ENCODE data around the gene COLGALT1. TPM values are rescaled to one million over a fixed set of nuclear protein-coding genes. Genes with fewer than 3 reads are reported as not detected.
"Not testable (repeated sequence)": the region's sequence is repeated elsewhere in the genome, so short reads cannot be mapped to it uniquely, and the experiment has no call there.

The COLGALT1 gene
- total and polyA plus RNA-seq, 9 donors, result 42.1 to 97.0 (median 75.8) TPM

DNA sequence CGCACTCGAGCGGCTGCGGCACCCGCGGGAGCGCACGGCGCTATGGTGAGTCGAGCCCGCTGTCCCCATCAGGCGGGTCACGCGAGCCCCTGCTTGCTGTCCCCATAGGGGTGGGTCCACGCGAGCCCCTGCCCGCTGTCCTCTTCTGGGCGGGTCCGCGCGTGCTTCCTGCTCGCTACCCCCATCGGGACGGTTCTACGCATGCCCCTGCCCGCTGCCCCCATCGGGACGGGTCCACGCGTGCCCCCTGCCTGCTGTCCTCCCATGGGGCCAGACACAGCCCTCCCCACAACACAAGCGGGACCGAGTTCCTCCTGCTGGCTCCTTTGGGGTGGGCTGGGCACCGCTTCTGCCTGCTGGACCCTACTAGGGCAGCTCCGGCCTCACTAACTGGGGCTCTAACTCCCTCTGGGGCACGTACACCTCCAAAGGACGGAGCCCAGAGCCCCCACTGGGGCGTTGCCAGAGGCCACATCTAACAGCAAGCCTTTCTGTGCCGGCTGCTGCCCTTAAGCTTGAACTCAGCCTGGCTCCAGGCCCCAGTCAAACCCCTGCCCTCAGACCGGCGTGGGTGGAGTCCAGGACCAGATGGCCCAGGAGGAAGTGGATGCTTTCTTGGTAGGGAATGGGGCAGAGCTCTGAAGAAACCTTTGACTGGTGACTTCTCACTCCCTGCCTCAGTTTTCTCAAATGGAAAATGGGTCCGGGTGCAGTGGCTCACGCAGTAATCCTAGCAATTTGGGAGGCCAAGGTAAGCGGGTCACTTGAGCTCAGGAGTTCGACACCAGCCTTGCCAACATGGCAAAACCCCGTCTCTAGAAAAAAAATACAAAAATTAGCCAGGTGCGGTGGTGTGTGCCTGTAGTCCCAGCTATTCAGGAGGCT, 722 bp downstream of the COLGALT1 start:
- Histone ChIP-seq H3K9me3 (replicated peaks; ENCODE audit: control insufficient read depth, low read depth, low read length) (no peaks in the 10 kb centered on the region), H3K4me1 (ENCODE audit: control insufficient read depth, insufficient read depth, low read length) (peaks cover 33% of the 10 kb centered on the region)
- peak; percentile 74 for DNase-seq

DNA sequence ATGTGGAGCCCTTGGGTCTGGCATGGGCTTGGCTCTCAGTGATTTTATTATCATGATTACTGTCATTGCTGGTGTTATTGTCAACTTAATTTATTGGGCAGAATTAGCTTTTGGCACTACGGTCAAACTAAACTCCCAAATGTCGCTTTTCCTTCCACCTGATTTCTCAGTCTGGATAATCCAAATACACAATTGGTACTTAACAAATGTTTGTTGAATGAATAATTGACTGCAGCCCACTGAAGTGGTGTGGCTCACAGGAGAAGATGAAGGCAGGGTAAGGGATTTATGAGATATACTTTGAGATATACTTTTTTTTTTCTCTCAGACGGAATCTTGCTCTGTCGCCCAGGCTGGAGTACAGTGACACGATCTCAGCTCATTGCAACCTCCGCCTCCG, 1.5 kb downstream of the COLGALT1 start:
- no peak overlapping the region for H3K27ac ChIP-seq (ENCODE audit: low read length)
- H3K4me3 ChIP-seq (ENCODE audit: low read length), result no peak overlapping the region
- WGBS (ENCODE audit: insufficient coverage), result 81% methylated on average over 4 of the region's 7 CpGs
- H3K27me3 ChIP-seq (ENCODE audit: control insufficient read depth, insufficient read depth, low read length), result no peaks in the 10 kb centered on the region
- peaks cover 32% of the 10 kb centered on the region for H3K36me3 ChIP-seq (ENCODE audit: control insufficient read depth, insufficient read depth, low read length)
- no peaks in the 10 kb centered on the region for H3K9me3 ChIP-seq (replicated peaks; ENCODE audit: control insufficient read depth, low read depth, low read length)
- peaks cover 33% of the 10 kb centered on the region for H3K4me1 ChIP-seq (ENCODE audit: control insufficient read depth, insufficient read depth, low read length)
- no peak for DNase-seq

More for the DNA sequence above, 722 bp downstream of the COLGALT1 start:
- H3K36me3 ChIP-seq (ENCODE audit: control insufficient read depth, insufficient read depth, low read length), result peaks cover 31% of the 10 kb centered on the region
- H3K27ac ChIP-seq (ENCODE audit: low read length), result peak overlapping the region; percentile 85
- H3K4me3 ChIP-seq (ENCODE audit: low read length), result peak overlapping the region; percentile 94
- H3K27me3 ChIP-seq (ENCODE audit: control insufficient read depth, insufficient read depth, low read length), result no peaks in the 10 kb centered on the region
- 5% methylated on average over 43 of the region's 46 CpGs for WGBS (ENCODE audit: insufficient coverage)

DNA sequence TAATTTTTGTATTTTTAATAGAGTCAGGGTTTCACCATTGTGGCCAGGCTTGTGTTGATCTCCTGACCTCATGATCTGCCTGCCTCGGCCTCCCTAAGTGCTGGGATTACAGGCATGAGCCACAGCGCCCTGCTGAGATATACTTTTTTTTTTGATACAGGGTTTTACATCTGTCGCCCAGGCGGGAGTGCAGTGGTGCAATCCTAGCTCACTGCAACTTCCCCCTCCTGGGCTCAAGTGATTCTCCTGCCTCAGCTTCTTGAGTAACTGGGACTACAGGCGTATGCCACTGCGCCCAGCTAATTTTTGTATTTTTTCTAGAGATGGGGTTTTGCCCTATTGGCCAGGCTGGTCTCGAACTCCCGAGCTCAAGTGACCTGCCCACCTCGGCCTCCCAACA, 2.0 kb downstream of the COLGALT1 start:
- Histone ChIP-seq H3K27ac (ENCODE audit: low read length) (no peak overlapping the region), H3K27me3 (ENCODE audit: control insufficient read depth, insufficient read depth, low read length) (no peaks in the 10 kb centered on the region), H3K9me3 (replicated peaks; ENCODE audit: control insufficient read depth, low read depth, low read length) (no peaks in the 10 kb centered on the region), H3K36me3 (ENCODE audit: control insufficient read depth, insufficient read depth, low read length) (peaks cover 37% of the 10 kb centered on the region), H3K4me3 (ENCODE audit: low read length) (no peak overlapping the region), H3K4me1 (ENCODE audit: control insufficient read depth, insufficient read depth, low read length) (peaks cover 33% of the 10 kb centered on the region)
- no peak for DNase-seq
- WGBS (ENCODE audit: insufficient coverage), result 50% methylated on average over 1 of the region's 9 CpGs

DNA sequence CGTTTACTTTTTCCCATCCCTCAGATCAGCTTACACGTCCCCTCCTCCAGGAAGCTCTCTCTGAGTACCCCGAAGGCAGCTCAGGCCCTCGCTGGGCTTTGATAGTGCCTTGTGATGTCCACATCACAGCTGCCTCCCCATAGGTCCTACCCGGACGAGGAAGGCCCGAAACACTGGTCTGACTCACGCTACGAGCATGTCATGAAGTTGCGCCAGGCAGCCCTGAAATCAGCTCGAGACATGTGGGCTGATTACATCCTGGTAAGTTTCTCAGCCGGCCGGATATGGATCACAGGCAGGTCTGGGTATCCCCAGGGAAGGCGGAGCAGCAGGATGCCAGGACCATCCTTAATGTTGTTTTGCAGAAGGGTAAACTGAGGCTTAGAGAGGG, 4.8 kb downstream of the COLGALT1 start:
- H3K9me3 ChIP-seq (replicated peaks; ENCODE audit: control insufficient read depth, low read depth, low read length), result no peaks in the 10 kb centered on the region
- DNase-seq, result no peak
- H3K27ac ChIP-seq (ENCODE audit: low read length), result peak overlapping the region; percentile 77
- WGBS (ENCODE audit: insufficient coverage), result 83% methylated on average over 14 of the region's 14 CpGs
- H3K36me3 ChIP-seq (ENCODE audit: control insufficient read depth, insufficient read depth, low read length), result peaks cover 49% of the 10 kb centered on the region
- no peaks in the 10 kb centered on the region for H3K27me3 ChIP-seq (ENCODE audit: control insufficient read depth, insufficient read depth, low read length)
- H3K4me3 ChIP-seq (ENCODE audit: low read length), result no peak overlapping the region
- H3K4me1 ChIP-seq (ENCODE audit: control insufficient read depth, insufficient read depth, low read length), result peaks cover 13% of the 10 kb centered on the region

DNA sequence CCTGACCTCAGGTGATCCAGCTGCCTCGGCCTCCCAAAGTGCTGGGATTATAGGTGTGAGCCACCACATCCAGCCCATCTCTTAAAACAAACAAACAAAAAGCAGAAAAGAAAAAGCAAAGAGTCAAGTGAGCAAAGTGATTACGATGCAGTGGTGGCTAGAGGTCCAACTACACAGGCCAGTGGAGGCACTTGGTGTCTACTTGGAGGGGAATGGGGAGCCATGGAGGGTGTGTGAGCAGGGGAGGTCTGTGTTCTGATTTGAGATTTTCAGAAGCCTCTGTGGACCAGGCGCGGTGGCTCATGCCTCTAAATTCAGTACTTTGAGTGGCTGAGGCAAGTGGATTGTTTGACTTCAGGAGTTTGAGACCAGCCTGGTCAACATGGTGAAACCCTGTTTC, 6.6 kb downstream of the COLGALT1 start:
- Histone ChIP-seq H3K9me3 (replicated peaks; ENCODE audit: control insufficient read depth, low read depth, low read length) (no peaks in the 10 kb centered on the region), H3K4me1 (ENCODE audit: control insufficient read depth, insufficient read depth, low read length) (peaks cover 5% of the 10 kb centered on the region), H3K27ac (ENCODE audit: low read length) (no peak overlapping the region), H3K36me3 (ENCODE audit: control insufficient read depth, insufficient read depth, low read length) (peaks cover 68% of the 10 kb centered on the region), H3K4me3 (ENCODE audit: low read length) (no peak overlapping the region), H3K27me3 (ENCODE audit: control insufficient read depth, insufficient read depth, low read length) (no peaks in the 10 kb centered on the region)
- no peak for DNase-seq
- WGBS (ENCODE audit: insufficient coverage), result 86% methylated on average over 1 of the region's 4 CpGs

DNA sequence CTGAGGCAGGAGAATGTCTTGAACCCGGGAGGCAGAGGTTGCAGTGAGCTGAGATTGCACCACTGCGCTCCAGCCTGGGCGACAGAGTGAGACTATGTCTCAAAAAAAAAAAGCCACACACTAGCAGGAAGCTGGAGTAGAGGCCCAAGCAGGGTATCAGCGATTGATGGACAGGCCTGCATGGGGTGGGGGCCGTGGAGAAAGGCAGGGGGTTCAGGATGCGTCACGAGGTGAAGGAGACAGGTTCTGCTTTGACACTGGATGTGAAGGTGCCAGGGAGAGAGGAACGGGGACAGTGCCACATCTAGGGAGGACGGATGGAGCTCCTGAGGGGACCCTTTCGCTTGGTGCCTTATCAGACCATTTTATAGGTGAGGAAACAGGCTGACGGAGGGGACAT, 7.1 kb downstream of the COLGALT1 start:
- WGBS (ENCODE audit: insufficient coverage), result 84% methylated on average over 9 of the region's 11 CpGs

DNA sequence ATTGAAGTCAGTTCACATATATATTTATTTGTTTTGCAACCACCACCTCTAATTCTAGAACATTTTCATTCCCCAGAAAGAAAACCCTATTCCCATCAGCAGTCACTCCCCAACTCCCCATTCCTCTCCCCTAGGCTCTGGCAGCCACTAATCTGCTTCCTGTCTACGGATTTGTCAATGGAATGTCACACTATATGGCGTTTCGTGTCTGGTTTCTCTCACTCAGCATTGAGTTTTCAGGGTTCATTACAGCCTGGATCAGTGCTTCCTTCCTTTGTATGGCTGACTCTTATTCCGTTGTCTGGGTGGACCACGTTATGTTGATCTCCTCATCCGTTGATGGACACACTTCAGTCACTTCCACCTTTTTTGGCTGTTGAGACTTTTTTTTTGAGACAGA, 9.3 kb downstream of the COLGALT1 start:
- peaks cover 5% of the 10 kb centered on the region for H3K4me1 ChIP-seq (ENCODE audit: control insufficient read depth, insufficient read depth, low read length)
- DNase-seq, result no peak
- H3K4me3 ChIP-seq (ENCODE audit: low read length), result no peak overlapping the region
- no peaks in the 10 kb centered on the region for H3K27me3 ChIP-seq (ENCODE audit: control insufficient read depth, insufficient read depth, low read length)
- no peak overlapping the region for H3K27ac ChIP-seq (ENCODE audit: low read length)
- 37% methylated on average over 6 of the region's 6 CpGs for whole genome bisulfite sequencing (ENCODE audit: insufficient coverage)
- H3K36me3 ChIP-seq (ENCODE audit: control insufficient read depth, insufficient read depth, low read length), result peaks cover 71% of the 10 kb centered on the region
- no peaks in the 10 kb centered on the region for H3K9me3 ChIP-seq (replicated peaks; ENCODE audit: control insufficient read depth, low read depth, low read length)

More for the DNA sequence above, 7.1 kb downstream of the COLGALT1 start:
- H3K27me3 ChIP-seq (ENCODE audit: control insufficient read depth, insufficient read depth, low read length), result no peaks in the 10 kb centered on the region
- no peak overlapping the region for H3K4me3 ChIP-seq (ENCODE audit: low read length)
- peaks cover 69% of the 10 kb centered on the region for H3K36me3 ChIP-seq (ENCODE audit: control insufficient read depth, insufficient read depth, low read length)
- H3K4me1 ChIP-seq (ENCODE audit: control insufficient read depth, insufficient read depth, low read length), result peaks cover 5% of the 10 kb centered on the region
- H3K27ac ChIP-seq (ENCODE audit: low read length), result no peak overlapping the region
- H3K9me3 ChIP-seq (replicated peaks; ENCODE audit: control insufficient read depth, low read depth, low read length), result no peaks in the 10 kb centered on the region
- DNase-seq, result no peak

DNA sequence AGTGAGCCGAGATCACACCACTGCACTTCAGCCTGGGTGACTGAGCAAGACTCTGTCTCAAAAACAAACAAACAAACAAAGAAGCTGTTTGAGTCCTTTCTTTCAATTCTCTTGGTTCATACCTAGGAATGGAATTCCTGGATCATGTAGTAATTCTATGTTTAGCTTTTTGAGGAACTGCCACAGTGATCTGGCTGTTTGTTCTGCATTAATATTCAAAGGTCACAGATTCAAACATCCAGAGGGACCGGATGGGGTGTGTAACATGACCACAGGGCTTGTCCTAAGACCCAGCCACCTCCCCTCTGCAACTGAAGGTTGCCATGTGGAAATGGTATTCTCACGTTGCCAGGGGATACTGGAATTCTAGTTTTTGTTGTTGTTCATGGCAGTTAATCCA, 10.2 kb downstream of the COLGALT1 start:
- H3K36me3 ChIP-seq (ENCODE audit: control insufficient read depth, insufficient read depth, low read length), result peaks cover 68% of the 10 kb centered on the region
- H3K27ac ChIP-seq (ENCODE audit: low read length), result no peak overlapping the region
- H3K4me3 ChIP-seq (ENCODE audit: low read length), result no peak overlapping the region
- DNase-seq, result no peak
- H3K27me3 ChIP-seq (ENCODE audit: control insufficient read depth, insufficient read depth, low read length), result no peaks in the 10 kb centered on the region
- H3K4me1 ChIP-seq (ENCODE audit: control insufficient read depth, insufficient read depth, low read length), result no peaks in the 10 kb centered on the region
- no peaks in the 10 kb centered on the region for H3K9me3 ChIP-seq (replicated peaks; ENCODE audit: control insufficient read depth, low read depth, low read length)
- WGBS (ENCODE audit: insufficient coverage), result no CpG with 5 or more reads among the region's 3 CpGs

DNA sequence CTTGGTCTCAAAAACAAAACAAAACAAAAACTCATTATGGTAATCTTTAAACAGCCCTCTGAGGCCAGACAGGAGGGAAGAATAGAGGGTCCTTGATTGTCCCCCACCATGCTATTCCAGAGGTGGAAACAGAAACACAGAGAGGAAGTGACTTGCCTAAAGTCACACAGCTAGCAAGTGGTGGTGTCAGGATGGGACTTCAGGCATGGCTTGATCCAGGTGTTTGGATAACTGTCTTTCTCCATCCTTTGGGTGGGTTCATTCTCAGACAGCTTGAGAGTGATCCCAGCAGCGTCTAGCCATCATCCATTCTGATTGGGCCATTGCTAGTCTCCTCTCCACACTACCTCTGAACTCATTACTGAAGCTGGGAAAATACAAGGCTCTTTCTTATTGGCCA, 12.5 kb downstream of the COLGALT1 start:
- H3K36me3 ChIP-seq (ENCODE audit: control insufficient read depth, insufficient read depth, low read length), result peaks cover 71% of the 10 kb centered on the region
- DNase-seq, result no peak
- no peaks in the 10 kb centered on the region for H3K27me3 ChIP-seq (ENCODE audit: control insufficient read depth, insufficient read depth, low read length)
- H3K27ac ChIP-seq (ENCODE audit: low read length), result no peak overlapping the region
- no peak overlapping the region for H3K4me3 ChIP-seq (ENCODE audit: low read length)
- no peaks in the 10 kb centered on the region for H3K9me3 ChIP-seq (replicated peaks; ENCODE audit: control insufficient read depth, low read depth, low read length)
- no peaks in the 10 kb centered on the region for H3K4me1 ChIP-seq (ENCODE audit: control insufficient read depth, insufficient read depth, low read length)
- WGBS (ENCODE audit: insufficient coverage), result 33% methylated on average over 1 of the region's 1 CpG

DNA sequence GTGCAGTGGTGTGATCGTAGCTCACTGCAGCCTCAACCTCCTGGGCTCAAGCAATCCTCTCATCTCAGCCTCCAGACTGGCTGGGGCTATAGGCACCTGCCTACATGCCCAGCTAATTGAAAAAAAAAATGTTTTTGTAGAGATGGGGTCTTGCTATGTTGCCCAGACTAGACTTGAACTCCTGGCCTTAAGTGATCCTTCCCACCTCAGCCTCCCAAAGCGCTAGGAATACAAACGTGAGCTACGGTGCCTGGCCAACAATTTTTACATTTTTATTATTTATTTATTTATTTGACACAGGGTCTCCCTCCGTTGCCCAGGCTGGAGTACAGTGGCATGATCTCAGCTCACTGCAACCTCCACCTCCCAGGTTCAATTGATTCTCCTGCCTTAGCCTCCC, 14.8 kb downstream of the COLGALT1 start:
- H3K36me3 ChIP-seq (ENCODE audit: control insufficient read depth, insufficient read depth, low read length), result peaks cover 72% of the 10 kb centered on the region
- WGBS (ENCODE audit: insufficient coverage), result no CpG with 5 or more reads among the region's 5 CpGs
- not testable (repeated sequence) for DNase-seq; H3K9me3 ChIP-seq (replicated peaks; ENCODE audit: control insufficient read depth, low read depth, low read length); H3K4me1 ChIP-seq (ENCODE audit: control insufficient read depth, insufficient read depth, low read length); H3K4me3 ChIP-seq (ENCODE audit: low read length); H3K27me3 ChIP-seq (ENCODE audit: control insufficient read depth, insufficient read depth, low read length); H3K27ac ChIP-seq (ENCODE audit: low read length)
